AG10803 (cell line): Measurements from ENCODE around the gene IQUB.
"Not testable (repeated sequence)": the region's sequence is repeated elsewhere in the genome, so short reads cannot be mapped to it uniquely, and the experiment has no call there.

Experiments used
- DNase-seq: peaks from one replicate; pipeline ENCODE4 v3.0.0; 2010; ENCODE audit warnings: low read depth
- H3K4me3 ChIP-seq: 2 replicates; pipeline ENCODE4 v1.5.1; 2011; ENCODE audit warnings: mild to moderate bottlenecking, low read length, control low read depth
- CTCF ChIP-seq: conservative IDR thresholded peaks from 2 replicates; pipeline ENCODE4 v1.5.1; 2011; ENCODE audit warnings: mild to moderate bottlenecking, low read length, control low read depth, inconsistent platforms

Gene IQUB

GRCh38 chr7:123533553-123533917 lies 860 bp downstream of the IQUB start:
- DNase-seq, result no peak
- no peak for TF ChIP-seq CTCF
- no peak overlapping the region for H3K4me3 ChIP-seq

GRCh38 chr7:123532788-123533552 lies 1.4 kb downstream of the IQUB start:
- not testable (repeated sequence) for DNase-seq
- H3K4me3 ChIP-seq, result peak overlapping the region; percentile 45

- not testable (repeated sequence) for H3K4me3 ChIP-seq, DNase-seq
Observed at GRCh38 chr7:123532343-123532742, 2.1 kb downstream of the IQUB start.

GRCh38 chr7:123530035-123530591 lies 4.3 kb downstream of the IQUB start:
- not testable (repeated sequence) for DNase-seq, H3K4me3 ChIP-seq

- no peak for DNase-seq
- H3K4me3 ChIP-seq, result no peak overlapping the region
- TF ChIP-seq CTCF, result no peak
Observed at GRCh38 chr7:123528265-123528664, 6.1 kb downstream of the IQUB start.

GRCh38 chr7:123527712-123528225 lies 6.6 kb downstream of the IQUB start:
- not testable (repeated sequence) for H3K4me3 ChIP-seq, DNase-seq

GRCh38 chr7:123526533-123526932 lies 7.9 kb downstream of the IQUB start:
- DNase-seq, H3K4me3 ChIP-seq: not testable (repeated sequence)

- DNase-seq, result no peak
- TF ChIP-seq CTCF, result no peak
- no peak overlapping the region for H3K4me3 ChIP-seq
Observed at GRCh38 chr7:123522066-123522465, 12.3 kb downstream of the IQUB start.

- no peak for TF ChIP-seq CTCF
Observed at GRCh38 chr7:123505221-123505620, 29.2 kb downstream of the IQUB start.

GRCh38 chr7:123502201-123502600 lies 32.2 kb downstream of the IQUB start:
- no peak for DNase-seq
- TF ChIP-seq CTCF, result no peak

More at GRCh38 chr7:123505221-123505620, 29.2 kb downstream of the IQUB start:
- no peak for DNase-seq
- no peak overlapping the region for H3K4me3 ChIP-seq

More at GRCh38 chr7:123502201-123502600, 32.2 kb downstream of the IQUB start:
- H3K4me3 ChIP-seq, result no peak overlapping the region
